ENCODE measurements around the gene DUSP10.

The DUSP10 gene

GRCh38 chr1:221741703-221742554 lies at the start of gene DUSP10:
Gene DUSP10 (minus strand): TSS chr1:221742089. CDS start chr1:221739744, 2,345 bp downstream.
- peak; percentile 99 for DNase-seq

- DNase-seq: no peak
These were observed 46.6 kb upstream of the DUSP10 start for GRCh38 chr1:221788466-221788865.

- no peak for DNase-seq
These were observed 44.8 kb upstream of the DUSP10 start for GRCh38 chr1:221786647-221787046.

GRCh38 chr1:221783936-221784335 lies 42.0 kb upstream of the DUSP10 start:
- peak; percentile 5 to 20 for DNase-seq

- DNase-seq: no peak
These were observed 41.5 kb upstream of the DUSP10 start for GRCh38 chr1:221783437-221783836.

- DNase-seq: no peak
These were observed 41.1 kb upstream of the DUSP10 start for GRCh38 chr1:221782970-221783369.

- no peak for DNase-seq
These were observed 40.6 kb upstream of the DUSP10 start for GRCh38 chr1:221782477-221782876.

GRCh38 chr1:221781102-221781755 lies 39.3 kb upstream of the DUSP10 start:
- no peak for DNase-seq

- no peak for DNase-seq
These were observed 38.3 kb upstream of the DUSP10 start for GRCh38 chr1:221780175-221780574.

GRCh38 chr1:221779771-221780170 lies 37.9 kb upstream of the DUSP10 start:
- DNase-seq: no peak

GRCh38 chr1:221778535-221779142 lies 36.8 kb upstream of the DUSP10 start:
- DNase-seq: peak; percentile 4 to 12

GRCh38 chr1:221778125-221778524 lies 36.2 kb upstream of the DUSP10 start:
- DNase-seq: no peak

- DNase-seq: peak; percentile 64 to 69
These were observed 35.7 kb upstream of the DUSP10 start for GRCh38 chr1:221777431-221778072.

- DNase-seq: peak; percentile 7 to 23
These were observed 34.8 kb upstream of the DUSP10 start for GRCh38 chr1:221776495-221777301.

- no peak for DNase-seq
These were observed 33.3 kb upstream of the DUSP10 start for GRCh38 chr1:221775206-221775605.

GRCh38 chr1:221774054-221774842 lies 32.4 kb upstream of the DUSP10 start:
- no peak for DNase-seq

- DNase-seq: no peak
These were observed 31.5 kb upstream of the DUSP10 start for GRCh38 chr1:221773383-221773782.

- DNase-seq: no peak
These were observed 30.2 kb upstream of the DUSP10 start for GRCh38 chr1:221772117-221772516.

- peak; percentile 49 to 52 for DNase-seq
These were observed 26.7 kb upstream of the DUSP10 start for GRCh38 chr1:221768444-221769066.

GRCh38 chr1:221766210-221766609 lies 24.3 kb upstream of the DUSP10 start:
- peak; percentile 7 to 18 for DNase-seq

GRCh38 chr1:221765527-221765926 lies 23.6 kb upstream of the DUSP10 start:
- DNase-seq: no peak

Data from Kasumi-1 (cell line).